ENCODE data around the gene NMNAT2.

DNA sequence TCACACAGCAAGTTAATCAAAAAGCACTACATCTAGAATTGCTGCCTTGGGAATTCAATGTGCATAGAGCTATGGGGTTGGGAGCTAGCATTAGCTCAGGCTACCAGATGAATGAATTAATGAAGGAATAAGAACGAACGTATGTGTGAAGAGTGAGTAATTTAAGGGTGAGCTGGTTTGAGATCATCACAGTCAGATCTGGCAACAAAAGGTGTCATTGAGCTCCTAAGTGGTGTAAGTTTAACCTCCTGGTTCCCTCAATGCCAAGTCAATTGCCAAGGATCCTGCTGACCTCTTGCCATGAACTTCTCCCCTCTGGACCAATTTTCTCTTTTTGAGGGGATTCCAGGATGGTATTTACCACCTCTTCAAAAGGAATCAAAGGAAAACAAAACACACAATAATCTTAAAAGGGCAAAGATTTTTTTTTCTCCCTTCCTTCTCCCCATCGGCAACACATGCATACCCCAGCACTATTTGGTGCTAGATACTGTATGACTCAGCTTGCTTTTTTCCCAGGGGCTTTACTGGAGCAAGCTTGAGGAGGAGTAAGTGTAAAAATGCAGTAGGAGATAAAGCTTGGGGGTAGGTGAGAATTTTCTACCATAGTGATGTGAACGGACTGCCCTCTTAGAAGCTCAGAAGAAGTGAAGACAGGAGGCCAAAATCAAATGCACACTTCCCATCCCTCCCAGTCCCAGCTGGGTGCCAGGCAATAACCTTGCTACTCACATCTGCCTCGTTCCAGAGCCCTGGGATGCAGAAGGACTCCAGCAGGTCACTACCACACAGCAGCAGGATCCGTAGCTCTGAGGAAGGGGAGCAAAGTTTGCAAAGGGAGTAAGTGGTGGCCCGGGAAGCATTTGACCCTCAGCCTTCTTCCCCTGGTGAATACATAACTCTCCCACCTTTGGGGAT, 140.1 kb downstream of the NMNAT2 start:
- TF ChIP-seq, protein P1, sequence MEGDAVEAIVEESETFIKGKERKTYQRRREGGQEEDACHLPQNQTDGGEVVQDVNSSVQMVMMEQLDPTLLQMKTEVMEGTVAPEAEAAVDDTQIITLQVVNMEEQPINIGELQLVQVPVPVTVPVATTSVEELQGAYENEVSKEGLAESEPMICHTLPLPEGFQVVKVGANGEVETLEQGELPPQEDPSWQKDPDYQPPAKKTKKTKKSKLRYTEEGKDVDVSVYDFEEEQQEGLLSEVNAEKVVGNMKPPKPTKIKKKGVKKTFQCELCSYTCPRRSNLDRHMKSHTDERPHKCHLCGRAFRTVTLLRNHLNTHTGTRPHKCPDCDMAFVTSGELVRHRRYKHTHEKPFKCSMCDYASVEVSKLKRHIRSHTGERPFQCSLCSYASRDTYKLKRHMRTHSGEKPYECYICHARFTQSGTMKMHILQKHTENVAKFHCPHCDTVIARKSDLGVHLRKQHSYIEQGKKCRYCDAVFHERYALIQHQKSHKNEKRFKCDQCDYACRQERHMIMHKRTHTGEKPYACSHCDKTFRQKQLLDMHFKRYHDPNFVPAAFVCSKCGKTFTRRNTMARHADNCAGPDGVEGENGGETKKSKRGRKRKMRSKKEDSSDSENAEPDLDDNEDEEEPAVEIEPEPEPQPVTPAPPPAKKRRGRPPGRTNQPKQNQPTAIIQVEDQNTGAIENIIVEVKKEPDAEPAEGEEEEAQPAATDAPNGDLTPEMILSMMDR (IDR thresholded peaks at IDR 0.05 in 4 of 5, conservative IDR thresholded peaks at IDR 0.05 in 1 of 5), result no peak
- no peak for TF ChIP-seq POLR2A (IDR thresholded peaks at IDR 0.05)
